Measurements from ENCODE around the gene OR6S1. TPM values are rescaled to one million over a fixed set of nuclear protein-coding genes. Genes with fewer than 3 reads are reported as not detected.

The OR6S1 gene
- total and polyA plus RNA-seq, 2 of the 8 experiments (the other 6 are each of a cell fraction or from before 2014, with no cell fraction given) = not detected

GRCh38 chr14:20652996-20653975 lies 11.8 kb upstream of the OR6S1 start:
- CTCF ChIA-PET (ENCODE audit: partially characterized antibody) = interaction anchor here (0.6 to 1.7 kb wide), 7 partner anchors 21 to 318 kb away, joined by 3 to 6 read pairs (median 4); no protein-coding TSS in a partner anchor
- Histone ChIP-seq H3K27ac (ENCODE audit: low read depth, low read length) (no peak overlapping the region), H4K91ac (replicated peaks; ENCODE audit: insufficient read length, low read length) (no peak overlapping the region), H3K79me1 (ENCODE audit: low read depth, low read length) (no peaks in the 10 kb centered on the region), H3K4me3 (ENCODE audit: extremely low read depth in 1 of 4, insufficient read depth in 2 of 4, low read depth in 3 of 4, low read length in 4 of 4) (peak overlapping the region; percentile 55 to 87 (median 68)), H3K56ac (replicated peaks; ENCODE audit: insufficient read length, low read depth, low read length) (no peak overlapping the region), H2BK5ac (ENCODE audit: low read depth, low read length) (no peak overlapping the region), H2BK12ac (ENCODE audit: low read depth, low read length) (no peak overlapping the region), H4K20me1 (replicated peaks in 1 of 2; ENCODE audit: control insufficient read depth in 1 of 2, insufficient read depth in 2 of 2, low read length in 2 of 2) (no peaks in the 10 kb centered on the region), H3K27me3 (replicated peaks in 1 of 4; ENCODE audit: control insufficient read depth in 3 of 4, extremely low read depth in 1 of 4, insufficient read depth in 3 of 4, low read length in 3 of 4) (peaks cover 3 to 18% (median 12%) of the 10 kb centered on the region in 4 experiments; a peak in 6 of 7 replicates), H3K14ac (ENCODE audit: insufficient read length) (no peak overlapping the region), H3K79me2 (ENCODE audit: control insufficient read depth in 1 of 2, insufficient read depth in 2 of 2, low read length in 2 of 2) (no peaks in the 10 kb centered on the region), H2AFZ (ENCODE audit: low read length) (peak overlapping the region; percentile 77; the same call in 1 of the 2 replicates), H3K4me1 (replicated peaks in 1 of 4; ENCODE audit: control insufficient read depth in 3 of 4, insufficient read depth in 4 of 4, low read length in 3 of 4) (peaks cover 0 to 5% (median 1%) of the 10 kb centered on the region in 4 experiments; a peak in 2 of 7 replicates), H3K18ac (ENCODE audit: extremely low read depth, low read length) (no peak overlapping the region), H2BK120ac (replicated peaks; ENCODE audit: low read depth, low read length) (no peak overlapping the region), H2AK5ac (ENCODE audit: low read depth, low read length) (no peak overlapping the region), H2BK20ac (ENCODE audit: low read length) (no peak overlapping the region), H2BK15ac (ENCODE audit: low read length) (no peak overlapping the region), H3K23me2 (ENCODE audit: low read depth, low read length) (peaks cover 4% of the 10 kb centered on the region), H4K5ac (ENCODE audit: insufficient read length, low read depth, low read length) (no peak overlapping the region), H3K23ac (ENCODE audit: insufficient read length) (no peak overlapping the region), H3K9me3 (ENCODE audit: insufficient read depth in 2 of 2, low read depth in 1 of 2, low read length in 1 of 2) (no peaks in the 10 kb centered on the region), H3K4me2 (ENCODE audit: insufficient read depth in 1 of 2, low read depth in 2 of 2, low read length in 2 of 2) (peak overlapping the region; percentile 46 to 68), H3K9ac (replicated peaks in 1 of 4; ENCODE audit: extremely low read depth in 1 of 4, low read depth in 3 of 4, low read length in 3 of 4) (peak overlapping the region in 1 of 4 experiments; percentile 10; a peak in 1 of 7 replicates), H4K8ac (ENCODE audit: extremely low read depth, insufficient read depth, low read length) (no peak overlapping the region), H3K36me3 (ENCODE audit: control insufficient read depth in 2 of 4, insufficient read depth in 4 of 4, low read length in 3 of 4) (no peaks in the 10 kb centered on the region), H3K4ac (replicated peaks; ENCODE audit: insufficient read length, low read depth, low read length) (no peak overlapping the region)
- 3% methylated on average over 33 of the region's 39 CpGs; no CpG with 5 or more reads in 1 of the 2 experiments for WGBS, 2 experiments (ENCODE audit: extremely low coverage in 1 of 2, insufficient coverage in 1 of 2, insufficient read length in 1 of 2, insufficient replicate concordance in 2 of 2, low coverage in 1 of 2, low lambda C conversion rate in 2 of 2, missing lambda C conversion rate in 1 of 2)
- FAIRE-seq (peak; percentile 74), DNase-seq (ENCODE audit: low read depth in 1 of 2, low spot score in 2 of 2) (peak; percentile 94 to 98)
- POLR2A ChIA-PET (ENCODE audit: partially characterized antibody) = interaction anchor here (0.7 to 0.8 kb wide), 2 partner anchors 28 to 297 kb away, joined by 3 to 6 read pairs; no protein-coding TSS in a partner anchor
- TF ChIP-seq USF2 (IDR thresholded peaks at IDR 0.05; ENCODE audit: low read length) = no peak
